Caco-2 (cell line): Measurements from ENCODE around the gene TRAK1. TPM values are rescaled to one million over a fixed set of nuclear protein-coding genes. Genes with fewer than 3 reads are reported as not detected.

ENCODE experiments used
- BruUV-seq: library from RNA; stranded (reverse); fragments of 400-500 nt; replicated peaks from 2 replicates; lab custom pipeline; 2021; lab: Mats Ljungman, UMichigan
- CTCF ChIA-PET: fragments of 300-600 bp; sonication (Branson Sonifier 250); formaldehyde crosslinking; loops from one replicate; lab custom pipeline; 2022; ENCODE audit warnings: antibody characterized with exemption; lab: Charles Lee
- POLR2A ChIA-PET: fragments of 300-600 bp; sonication (Branson Sonifier 250); formaldehyde crosslinking; loops from one replicate; lab custom pipeline; 2022; ENCODE audit warnings: antibody characterized with exemption; lab: Charles Lee
- DNase-seq, 2 experiments: peaks; one replicate each; pipeline versions ENCODE4 v3.0.0 to v3.0.0-alpha.2; 2020 to 2022
- H3K27me3 ChIP-seq: replicated peaks from 2 replicates; pipeline ENCODE4 v1.6.0; 2011; ENCODE audit warnings: low read length; ENCODE audit not compliant: control insufficient read depth, insufficient read depth
- H3K36me3 ChIP-seq: 2 replicates; pipeline ENCODE4 v1.5.1; 2011; ENCODE audit warnings: low read length; ENCODE audit not compliant: control insufficient read depth, insufficient read depth
- H3K4me1 ChIP-seq: fragments of 250-450 bp; sonication (Bioruptor Pico); 2 replicates; pipeline ENCODE4 v1.5.1; 2020; ENCODE audit warnings: mild to moderate bottlenecking
- H3K4me3 ChIP-seq: 2 replicates; pipeline ENCODE4 v1.5.1; 2011; ENCODE audit warnings: low read depth, mild to moderate bottlenecking, control low read depth, low read length
- H3K9me3 ChIP-seq: fragments of 250-450 bp; sonication (Bioruptor Pico); 2 replicates; pipeline ENCODE4 v1.5.1; 2020; ENCODE audit warnings: mild to moderate bottlenecking, moderate library complexity
- H3K27ac Mint-ChIP-seq: one replicate; pipeline ENCODE4 v1.8.0; 2022; ENCODE audit warnings: mixed read lengths; ENCODE audit not compliant: unreplicated experiment
- H3K27me3 Mint-ChIP-seq: one replicate; pipeline ENCODE4 v1.8.0; 2022; ENCODE audit warnings: mixed read lengths; ENCODE audit not compliant: insufficient read depth, unreplicated experiment
- H3K36me3 Mint-ChIP-seq: one replicate; pipeline ENCODE4 v1.8.0; 2022; ENCODE audit warnings: mild to moderate bottlenecking, mixed read lengths; ENCODE audit not compliant: insufficient read depth, unreplicated experiment
- H3K4me1 Mint-ChIP-seq: one replicate; pipeline ENCODE4 v1.8.0; 2022; ENCODE audit warnings: low read depth, mixed read lengths; ENCODE audit not compliant: unreplicated experiment
- H3K4me3 Mint-ChIP-seq: one replicate; pipeline ENCODE4 v1.8.0; 2022; ENCODE audit warnings: mild to moderate bottlenecking, moderate library complexity, mixed read lengths; ENCODE audit not compliant: unreplicated experiment
- H3K9me3 Mint-ChIP-seq: one replicate; pipeline ENCODE4 v1.8.0; 2022; ENCODE audit warnings: mixed read lengths; ENCODE audit not compliant: unreplicated experiment
- CTCF ChIP-seq, 2 experiments: fragments of 200-600 bp in 1 of 2; IDR thresholded peaks; 1 replicate in 1 of 2; 2 replicates in 1 of 2; pipeline versions ENCODE4 v1.5.1 to v1.8.0; 2011 to 2022; ENCODE audit warnings: antibody characterized with exemption in 1 of 2, control low read depth in 1 of 2, inconsistent platforms in 1 of 2, low read depth in 1 of 2, low read length in 1 of 2, mild to moderate bottlenecking in 1 of 2, moderate library complexity in 1 of 2; ENCODE audit not compliant: insufficient read depth in 1 of 2, severe bottlenecking in 1 of 2, unreplicated experiment in 1 of 2
- intact Hi-C: fragments of 100-400 bp; cut with micrococcal nuclease; formaldehyde crosslinking; loops from one replicate; pipeline ENCODE4 v1.10.0; 2022; ENCODE audit not compliant: unreplicated experiment
- total RNA-seq: library from RNA; stranded (reverse); gene quantifications from 2 replicates; pipeline ENCODE4 v1.2.3, GENCODE V29; 2022

Gene TRAK1
- total RNA-seq, 1 experiment from 2014 or later = 33.3 TPM

DNA sequence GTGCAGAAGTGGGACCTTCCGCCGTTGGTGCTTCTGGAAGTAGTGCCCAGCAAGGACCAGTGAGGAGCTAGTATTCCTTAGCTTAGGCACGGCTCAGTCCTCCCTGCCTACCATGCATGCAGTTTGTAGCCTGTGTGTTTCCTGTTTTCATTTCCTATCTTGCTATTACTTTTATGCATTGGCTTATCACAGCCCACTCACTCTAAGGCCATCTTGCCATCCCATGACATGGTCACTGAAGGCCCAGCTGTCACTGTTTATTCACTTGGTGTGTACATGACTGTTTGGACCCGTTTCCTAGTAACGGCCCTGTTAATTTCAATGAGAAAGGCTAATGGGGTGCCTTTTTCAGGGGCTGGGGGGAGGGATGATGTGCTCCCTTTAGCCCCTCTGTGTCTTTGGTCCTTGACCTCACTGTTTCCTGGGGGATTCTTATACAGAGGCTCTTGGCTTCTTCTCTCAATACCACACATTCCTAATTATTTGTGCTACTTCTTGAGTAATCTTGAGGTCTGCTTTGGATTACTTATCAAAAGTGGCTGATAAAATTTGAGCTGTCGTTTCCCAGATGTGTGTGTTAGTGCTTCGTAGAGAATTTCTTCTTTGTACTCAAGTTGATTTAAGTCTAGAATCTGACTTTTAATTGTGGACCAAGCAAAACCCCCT, 24.5 kb upstream of the TRAK1 start:
- intact Hi-C loops = no loop called here
- no peaks in the 10 kb centered on the region for H3K27me3 Mint-ChIP-seq
- Histone ChIP-seq H3K9me3 (no peaks in the 10 kb centered on the region), H3K36me3 (no peaks in the 10 kb centered on the region), H3K4me3 (no peak overlapping the region), H3K27me3 (no peaks in the 10 kb centered on the region), H3K4me1 (peaks cover 6% of the 10 kb centered on the region)
- ChIA-PET POLR2A (interaction anchor here (0.6 kb wide), 1 partner anchor 413 kb away, joined by 5 read pairs; no protein-coding TSS in a partner anchor), CTCF (interaction anchor here (0.7 kb wide), 1 partner anchor 125 kb away, joined by 4 read pairs; no protein-coding TSS in a partner anchor)
- no peak for TF ChIP-seq CTCF (IDR thresholded peaks at IDR 0.05; ENCODE audit: insufficient read depth in 1 of 2, low read depth in 1 of 2, low read length in 1 of 2, severe bottlenecking in 1 of 2, unreplicated experiment in 1 of 2)
- H3K9me3 Mint-ChIP-seq = no peaks in the 10 kb centered on the region
- H3K4me1 Mint-ChIP-seq = no peaks in the 10 kb centered on the region
- no TSS peak for BruUV-seq
- H3K36me3 Mint-ChIP-seq = no peaks in the 10 kb centered on the region
- no peak overlapping the region for H3K4me3 Mint-ChIP-seq
- H3K27ac Mint-ChIP-seq = no peak overlapping the region
- DNase-seq = no peak

DNA sequence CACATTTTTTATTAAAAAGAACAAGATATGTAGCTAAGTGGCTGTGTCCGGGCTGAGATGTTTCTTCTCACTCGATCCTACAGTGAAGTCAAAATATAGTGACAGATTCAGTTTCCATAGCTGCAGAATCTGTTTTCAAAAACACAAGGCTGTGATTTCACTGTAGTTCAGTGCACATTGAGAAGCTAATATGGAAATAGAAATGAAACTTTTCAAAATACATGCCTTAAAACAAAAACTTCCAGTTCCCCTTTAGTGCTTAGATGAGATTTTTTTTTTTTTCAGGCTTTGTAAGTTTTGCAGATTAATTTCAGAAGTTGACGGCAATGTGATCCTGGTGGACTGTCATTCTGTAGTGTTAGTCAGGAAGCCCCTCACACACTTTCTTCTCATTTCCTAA, 23.8 kb upstream of the TRAK1 start:
- no peak for DNase-seq
- no peaks in the 10 kb centered on the region for H3K36me3 ChIP-seq
- H3K36me3 Mint-ChIP-seq = no peaks in the 10 kb centered on the region
- no TSS peak for BruUV-seq
- intact Hi-C loops = no loop called here
- no peak for TF ChIP-seq CTCF (IDR thresholded peaks at IDR 0.05; ENCODE audit: insufficient read depth in 1 of 2, low read depth in 1 of 2, low read length in 1 of 2, severe bottlenecking in 1 of 2, unreplicated experiment in 1 of 2)
- H3K9me3 ChIP-seq = no peaks in the 10 kb centered on the region
- no peaks in the 10 kb centered on the region for H3K4me1 Mint-ChIP-seq
- H3K4me3 Mint-ChIP-seq = no peak overlapping the region
- H3K27ac Mint-ChIP-seq = no peak overlapping the region
- CTCF ChIA-PET = no interaction called here
- H3K27me3 Mint-ChIP-seq = no peaks in the 10 kb centered on the region
- POLR2A ChIA-PET = interaction anchor here (0.6 kb wide), 1 partner anchor 412 kb away, joined by 5 read pairs; no protein-coding TSS in a partner anchor
- no peak overlapping the region for H3K4me3 ChIP-seq
- no peaks in the 10 kb centered on the region for H3K27me3 ChIP-seq
- H3K9me3 Mint-ChIP-seq = no peaks in the 10 kb centered on the region
- H3K4me1 ChIP-seq = no peaks in the 10 kb centered on the region

DNA sequence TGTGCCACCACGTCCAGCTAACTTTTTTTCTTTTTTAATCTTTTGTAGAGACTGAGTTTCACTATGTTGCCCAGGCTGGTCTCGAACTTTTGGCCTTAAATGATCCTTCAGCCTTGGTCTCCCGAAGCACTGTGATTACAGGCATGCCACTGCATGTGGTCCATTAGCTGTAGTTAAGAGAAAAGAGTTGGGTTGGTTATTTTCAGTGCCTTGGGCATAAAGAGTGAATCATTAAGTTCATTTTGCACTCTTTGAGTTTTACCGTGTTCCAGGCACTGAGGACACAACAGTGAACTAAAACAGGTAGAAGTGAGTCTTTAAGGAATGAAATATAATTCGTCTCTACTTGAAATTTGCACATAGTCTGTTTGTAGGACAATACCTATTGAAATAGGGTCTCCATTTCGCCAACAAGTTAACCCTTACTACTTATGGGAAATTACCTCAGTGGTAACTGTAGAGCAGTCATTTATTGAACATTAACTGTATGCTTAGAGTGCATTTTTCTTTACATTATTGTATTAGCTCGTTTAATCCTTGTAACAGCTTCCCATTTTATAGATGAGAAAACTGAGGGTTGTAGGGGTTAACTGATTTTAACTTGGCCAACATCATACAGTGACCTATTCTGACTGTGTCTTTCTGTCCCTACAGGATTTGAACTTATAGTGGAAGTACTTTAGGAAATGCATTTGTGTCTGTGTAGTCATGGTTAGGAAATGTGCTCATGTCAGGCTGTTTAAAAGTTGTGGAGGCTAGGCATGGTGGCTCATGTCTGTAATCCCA, 22.7 kb upstream of the TRAK1 start:
- H3K4me3 ChIP-seq = no peak overlapping the region
- ChIA-PET CTCF (no interaction called here), POLR2A (no interaction called here)
- no peaks in the 10 kb centered on the region for H3K9me3 ChIP-seq
- H3K27me3 ChIP-seq = no peaks in the 10 kb centered on the region
- no peaks in the 10 kb centered on the region for H3K36me3 ChIP-seq
- no peaks in the 10 kb centered on the region for H3K36me3 Mint-ChIP-seq
- TF ChIP-seq CTCF (IDR thresholded peaks at IDR 0.05; ENCODE audit: insufficient read depth in 1 of 2, low read depth in 1 of 2, low read length in 1 of 2, severe bottlenecking in 1 of 2, unreplicated experiment in 1 of 2) = no peak
- H3K4me1 Mint-ChIP-seq = no peaks in the 10 kb centered on the region
- no peak overlapping the region for H3K4me3 Mint-ChIP-seq
- no TSS peak for BruUV-seq
- no peaks in the 10 kb centered on the region for H3K9me3 Mint-ChIP-seq
- H3K27me3 Mint-ChIP-seq = no peaks in the 10 kb centered on the region
- no peaks in the 10 kb centered on the region for H3K4me1 ChIP-seq
- intact Hi-C loops = loop anchor here (1.0 kb wide), 1 partner anchor 22 kb away; no protein-coding TSS in a partner anchor
- no peak for DNase-seq
- no peak overlapping the region for H3K27ac Mint-ChIP-seq
